H9 (cell line): ENCODE data around the gene SOWAHC. TPM values are rescaled to one million over a fixed set of nuclear protein-coding genes. Genes with fewer than 3 reads are reported as not detected.

Source experiments
- DNase-seq: peaks from one replicate; pipeline ENCODE4 v3.0.0-alpha.2; 2017
- H2AFZ ChIP-seq: one replicate; pipeline ENCODE4 v1.6.1; 2013; ENCODE audit warnings: mild to moderate bottlenecking, low read length, control low read depth, moderate library complexity
- H2AK5ac ChIP-seq: 2 replicates; pipeline ENCODE4 v1.6.1; 2013; ENCODE audit warnings: low read length, control low read depth, mixed read lengths; ENCODE audit not compliant: insufficient read length
- H2BK120ac ChIP-seq: one replicate; pipeline ENCODE4 v1.6.1; 2013; ENCODE audit warnings: low read depth, mild to moderate bottlenecking, low read length, control low read depth, inconsistent platforms; ENCODE audit not compliant: poor library complexity, severe bottlenecking
- H2BK12ac ChIP-seq: 2 replicates; pipeline ENCODE4 v1.6.1; 2013; ENCODE audit warnings: low read length, control low read depth, mixed read lengths, low read depth; ENCODE audit not compliant: insufficient read length
- H2BK15ac ChIP-seq: 2 replicates; pipeline ENCODE4 v1.6.1; 2013; ENCODE audit warnings: low read depth, low read length, control low read depth
- H2BK20ac ChIP-seq: one replicate; pipeline ENCODE4 v1.6.1; 2013; ENCODE audit warnings: low read depth, mild to moderate bottlenecking, low read length, control low read depth, inconsistent platforms; ENCODE audit not compliant: poor library complexity, severe bottlenecking
- H2BK5ac ChIP-seq: 2 replicates; pipeline ENCODE4 v1.6.1; 2013; ENCODE audit warnings: low read length, control low read depth, mixed read lengths; ENCODE audit not compliant: insufficient read length
- H3K14ac ChIP-seq: 2 replicates; pipeline ENCODE4 v1.6.1; 2013; ENCODE audit warnings: low read length, control low read depth; ENCODE audit not compliant: insufficient read depth
- H3K18ac ChIP-seq: 2 replicates; pipeline ENCODE4 v1.6.1; 2013; ENCODE audit warnings: low read depth, mild to moderate bottlenecking, mixed read lengths, low read length, control low read depth; ENCODE audit not compliant: insufficient read length
- H3K23ac ChIP-seq: 2 replicates; pipeline ENCODE4 v1.6.1; 2013; ENCODE audit warnings: low read length, control low read depth, mixed read lengths, low read depth; ENCODE audit not compliant: insufficient read length
- H3K23me2 ChIP-seq: 2 replicates; pipeline ENCODE4 v1.6.1; 2013; ENCODE audit warnings: low read depth, mild to moderate bottlenecking, mixed read lengths, low read length, control low read depth; ENCODE audit not compliant: insufficient read length, poor library complexity, severe bottlenecking
- H3K27ac ChIP-seq: 2 replicates; pipeline ENCODE4 v1.5.1; 2013; ENCODE audit warnings: low read length, control low read depth, mixed read lengths, low read depth; ENCODE audit not compliant: insufficient read length
- H3K27me3 ChIP-seq: 2 replicates; pipeline ENCODE4 v1.6.1; 2013; ENCODE audit warnings: low read length, control low read depth, inconsistent platforms; ENCODE audit not compliant: insufficient read depth
- H3K4ac ChIP-seq: 2 replicates; pipeline ENCODE4 v1.6.1; 2013; ENCODE audit warnings: low read depth, mild to moderate bottlenecking, control low read depth, inconsistent platforms, low read length, moderate library complexity
- H3K4me1 ChIP-seq: 2 replicates; pipeline ENCODE4 v1.6.1; 2013; ENCODE audit warnings: low read length, control low read depth, inconsistent platforms; ENCODE audit not compliant: insufficient read depth
- H3K4me2 ChIP-seq: 2 replicates; pipeline ENCODE4 v1.6.1; 2013; ENCODE audit warnings: low read length, control low read depth, mixed read lengths; ENCODE audit not compliant: insufficient read length, insufficient read depth
- H3K56ac ChIP-seq: 2 replicates; pipeline ENCODE4 v1.6.1; 2013; ENCODE audit warnings: low read depth, mild to moderate bottlenecking, mixed read lengths, low read length, control low read depth; ENCODE audit not compliant: insufficient read length
- H3K79me1 ChIP-seq: 2 replicates; pipeline ENCODE4 v1.6.1; 2013; ENCODE audit warnings: low read depth, mild to moderate bottlenecking, moderate library complexity, low read length, control low read depth, inconsistent platforms; ENCODE audit not compliant: insufficient read depth, poor library complexity, severe bottlenecking
- H3K79me2 ChIP-seq: 2 replicates; pipeline ENCODE4 v1.6.1; 2013; ENCODE audit warnings: low read length, control low read depth, inconsistent platforms; ENCODE audit not compliant: insufficient read depth
- H3K9ac ChIP-seq: 2 replicates; pipeline ENCODE4 v1.6.1; 2013; ENCODE audit warnings: low read length, control low read depth, mixed read lengths; ENCODE audit not compliant: insufficient read length; ENCODE audit errors: extremely low read depth
- H3K9me3 ChIP-seq: one replicate; pipeline ENCODE4 v1.6.1; 2013; ENCODE audit warnings: low read depth, low read length, inconsistent platforms; ENCODE audit not compliant: control insufficient read depth
- H3T11ph ChIP-seq: one replicate; pipeline ENCODE4 v1.6.1; 2013; ENCODE audit warnings: mild to moderate bottlenecking, low read length, control low read depth, inconsistent platforms
- H4K20me1 ChIP-seq: one replicate; pipeline ENCODE4 v1.6.1; 2013; ENCODE audit not compliant: control insufficient read depth, insufficient read length, insufficient read depth
- H4K5ac ChIP-seq: 2 replicates; pipeline ENCODE4 v1.6.1; 2013; ENCODE audit warnings: low read depth, mild to moderate bottlenecking, mixed read lengths, low read length, control low read depth; ENCODE audit not compliant: insufficient read length
- H4K8ac ChIP-seq: replicated peaks from 2 replicates; pipeline ENCODE4 v1.6.1; 2013; ENCODE audit warnings: low read length, control low read depth, mixed read lengths, low read depth; ENCODE audit not compliant: insufficient read length
- H4K91ac ChIP-seq: 2 replicates; pipeline ENCODE4 v1.6.1; 2013; ENCODE audit warnings: low read depth, mild to moderate bottlenecking, moderate library complexity, mixed read lengths, low read length, control low read depth; ENCODE audit not compliant: insufficient read length
- H3K27ac Mint-ChIP-seq, 3 experiments: 2 replicates in 2 of 3; 3 replicates in 1 of 3; pipeline ENCODE4 v1.8.0; 2020 to 2021; ENCODE audit warnings: mixed read lengths in 3 of 3, mild to moderate bottlenecking in 1 of 3, moderate library complexity in 1 of 3
- H3K27me3 Mint-ChIP-seq: 2 replicates; pipeline ENCODE4 v1.8.0; 2021; ENCODE audit warnings: low read depth, mild to moderate bottlenecking, moderate library complexity, mixed read lengths
- H3K36me3 Mint-ChIP-seq, 3 experiments: 2 replicates in 2 of 3; 3 replicates in 1 of 3; pipeline ENCODE4 v1.8.0; 2020 to 2021; ENCODE audit warnings: low read depth in 3 of 3, mixed read lengths in 3 of 3; ENCODE audit not compliant: insufficient read depth in 1 of 3
- H3K4me1 Mint-ChIP-seq, 2 experiments: 2 replicates each; pipeline ENCODE4 v1.8.0; 2020; ENCODE audit warnings: mixed read lengths in 2 of 2
- H3K4me3 Mint-ChIP-seq, 2 experiments: 2 replicates in 1 of 2; 3 replicates in 1 of 2; pipeline ENCODE4 v1.8.0; 2020 to 2021; ENCODE audit warnings: mild to moderate bottlenecking in 2 of 2, mixed read lengths in 2 of 2, moderate library complexity in 1 of 2
- H3K9me3 Mint-ChIP-seq, 2 experiments: 2 replicates in 1 of 2; 3 replicates in 1 of 2; pipeline ENCODE4 v1.8.0; 2020; ENCODE audit warnings: mild to moderate bottlenecking in 2 of 2, mixed read lengths in 2 of 2, moderate library complexity in 1 of 2
- CTCF ChIP-seq: fragments of 200-600 bp; sonication (generic); conservative IDR thresholded peaks from 3 replicates; pipeline ENCODE4 v1.8.0; 2021; ENCODE audit warnings: antibody characterized with exemption, mild to moderate bottlenecking
- WGBS: extraction: QIAGEN DNeasy Blood & Tissue Kit; methylation state at CpG from one replicate; pipeline ENCODE4 v1.1.7; 2013; ENCODE audit warnings: missing lambda C conversion rate, low lambda C conversion rate, mixed read lengths; ENCODE audit not compliant: insufficient read length; ENCODE audit errors: extremely low coverage; 5-methylcytosine and 5-hydroxymethylcytosine counted together
- total RNA-seq: library from RNA; stranded (reverse); gene quantifications from 2 replicates; pipeline ENCODE4 v1.2.1, GENCODE V29; 2021

Gene SOWAHC
- total RNA-seq, 1 experiment from 2014 or later: 20.1 TPM

GRCh38 chr2:109623297-109623696 is 9.1 kb downstream of the SOWAHC start:
- H3K56ac ChIP-seq: no peak overlapping the region
- H4K91ac ChIP-seq: no peak overlapping the region
- H3K23ac ChIP-seq: no peak overlapping the region
- no peak overlapping the region for H2BK20ac ChIP-seq
- H3K9ac ChIP-seq: no peak overlapping the region
- H3K27ac ChIP-seq: no peak overlapping the region
- no peak overlapping the region for H3K14ac ChIP-seq
- TF ChIP-seq CTCF: no peak
- no peaks in the 10 kb centered on the region for H3K79me1 ChIP-seq
- H3K27me3 Mint-ChIP-seq: no peaks in the 10 kb centered on the region; the same call in 1 of the 2 replicates
- no peak overlapping the region for H3K4me3 Mint-ChIP-seq
- H3K18ac ChIP-seq: no peak overlapping the region
- H3K4me1 Mint-ChIP-seq: no peaks in the 10 kb centered on the region
- no peak overlapping the region for H3T11ph ChIP-seq
- H3K9me3 Mint-ChIP-seq: no peaks in the 10 kb centered on the region
- H3K4ac ChIP-seq: no peak overlapping the region
- H3K4me2 ChIP-seq: no peak overlapping the region
- no peak overlapping the region for H3K27ac Mint-ChIP-seq
- H2BK5ac ChIP-seq: no peak overlapping the region
- H2BK15ac ChIP-seq: no peak overlapping the region
- no peak overlapping the region for H2BK120ac ChIP-seq
- H4K5ac ChIP-seq: no peak overlapping the region
- no peaks in the 10 kb centered on the region for H3K9me3 ChIP-seq
- H3K23me2 ChIP-seq: no peaks in the 10 kb centered on the region
- no peak overlapping the region for H2AFZ ChIP-seq
- no peaks in the 10 kb centered on the region for H3K79me2 ChIP-seq
- no peak overlapping the region for H4K8ac ChIP-seq
- no peaks in the 10 kb centered on the region for H3K4me1 ChIP-seq
- no peaks in the 10 kb centered on the region for H4K20me1 ChIP-seq
- H3K27me3 ChIP-seq: no peaks in the 10 kb centered on the region
- no peak for DNase-seq
- H3K36me3 Mint-ChIP-seq: no peaks in the 10 kb centered on the region
- no peak overlapping the region for H2BK12ac ChIP-seq
- no peak overlapping the region for H2AK5ac ChIP-seq
- WGBS: no CpG with 5 or more reads among the region's 5 CpGs
